ENCODE results near the gene LRRTM2.

Gene LRRTM2

GRCh38 chr5:138873466-138874221 is 1.5 kb downstream of the LRRTM2 start:
- Mint-ChIP-seq H3K4me1 (peaks cover 9 to 28% of the 10 kb centered on the region in 2 donors), H3K4me3 (no peak overlapping the region), H3K36me3 (peaks cover 19 to 26% of the 10 kb centered on the region in 2 donors), H3K27me3 (no peaks in the 10 kb centered on the region), H3K9me3 (peaks cover 3 to 5% of the 10 kb centered on the region in 2 donors), H3K27ac (no peak overlapping the region)
- DNase-seq (no peak), ATAC-seq (replicated peaks) (no peak)

- no peaks in the 10 kb centered on the region for H3K27me3 Mint-ChIP-seq
- H3K4me1 Mint-ChIP-seq, result peaks cover 12 to 28% of the 10 kb centered on the region in 2 donors
- no peak overlapping the region for H3K4me3 Mint-ChIP-seq
- no peak overlapping the region for H3K27ac Mint-ChIP-seq
- ATAC-seq (replicated peaks), result no peak
- peaks cover 3 to 5% of the 10 kb centered on the region in 2 donors for H3K9me3 Mint-ChIP-seq
- DNase-seq, result no peak
- H3K36me3 Mint-ChIP-seq, result peaks cover 23 to 31% of the 10 kb centered on the region in 2 donors
Measured at GRCh38 chr5:138872841-138873465, 2.2 kb downstream of the LRRTM2 start.

GRCh38 chr5:138870611-138871010 is 4.5 kb downstream of the LRRTM2 start:
- Mint-ChIP-seq H3K4me3 (no peak overlapping the region), H3K9me3 (no peaks in the 10 kb centered on the region), H3K27ac (no peak overlapping the region), H3K27me3 (no peaks in the 10 kb centered on the region), H3K4me1 (peaks cover 14 to 28% of the 10 kb centered on the region in 2 donors), H3K36me3 (peaks cover 13 to 18% of the 10 kb centered on the region in 2 donors)
- no peak for ATAC-seq (replicated peaks)
- DNase-seq, result no peak

- ATAC-seq (replicated peaks) (no peak), DNase-seq (no peak)
- H3K4me1 Mint-ChIP-seq, result peaks cover 14 to 28% of the 10 kb centered on the region in 2 donors
- no peak overlapping the region for H3K27ac Mint-ChIP-seq
- H3K36me3 Mint-ChIP-seq, result peaks cover 13 to 19% of the 10 kb centered on the region in 2 donors
- no peaks in the 10 kb centered on the region for H3K9me3 Mint-ChIP-seq
- no peaks in the 10 kb centered on the region for H3K27me3 Mint-ChIP-seq
- H3K4me3 Mint-ChIP-seq, result no peak overlapping the region
Measured at GRCh38 chr5:138869763-138870500, 5.2 kb downstream of the LRRTM2 start.

GRCh38 chr5:138869038-138869437 is 6.1 kb downstream of the LRRTM2 start:
- Mint-ChIP-seq H3K27ac (no peak overlapping the region), H3K9me3 (no peaks in the 10 kb centered on the region), H3K4me1 (peaks cover 14 to 24% of the 10 kb centered on the region in 2 donors), H3K36me3 (peaks cover 18 to 26% of the 10 kb centered on the region in 2 donors), H3K4me3 (no peak overlapping the region), H3K27me3 (no peaks in the 10 kb centered on the region)
- DNase-seq, result no peak
- ATAC-seq (replicated peaks), result no peak

- Mint-ChIP-seq H3K36me3 (peaks cover 22 to 28% of the 10 kb centered on the region in 2 donors), H3K4me1 (peaks cover 14 to 18% of the 10 kb centered on the region in 2 donors), H3K4me3 (no peak overlapping the region), H3K27ac (no peak overlapping the region), H3K27me3 (no peaks in the 10 kb centered on the region), H3K9me3 (peaks cover 3 to 5% of the 10 kb centered on the region in 2 donors)
- ATAC-seq (replicated peaks) (no peak), DNase-seq (no peak)
Measured at GRCh38 chr5:138867011-138867410, 8.1 kb downstream of the LRRTM2 start.

- H3K4me3 Mint-ChIP-seq, result no peak overlapping the region
- H3K27ac Mint-ChIP-seq, result no peak overlapping the region
- no peak for ATAC-seq (replicated peaks)
- no peaks in the 10 kb centered on the region for H3K27me3 Mint-ChIP-seq
- peaks cover 13 to 35% of the 10 kb centered on the region in 2 donors for H3K4me1 Mint-ChIP-seq
- no peaks in the 10 kb centered on the region for H3K9me3 Mint-ChIP-seq
- H3K36me3 Mint-ChIP-seq, result peaks cover 18 to 23% of the 10 kb centered on the region in 2 donors
- DNase-seq, result no peak
Measured at GRCh38 chr5:138853132-138853531, 22.0 kb downstream of the LRRTM2 start.

GRCh38 chr5:138850865-138851435 is 24.2 kb downstream of the LRRTM2 start:
- ATAC-seq (replicated peaks), result no peak
- H3K27ac Mint-ChIP-seq, result no peak overlapping the region

GRCh38 chr5:138849882-138850281 is 25.3 kb downstream of the LRRTM2 start:
- Mint-ChIP-seq H3K27ac (no peak overlapping the region), H3K27me3 (no peaks in the 10 kb centered on the region), H3K4me1 (peaks cover 14 to 49% of the 10 kb centered on the region in 2 donors), H3K9me3 (no peaks in the 10 kb centered on the region), H3K36me3 (peaks cover 11 to 26% of the 10 kb centered on the region in 2 donors), H3K4me3 (no peak overlapping the region)
- ATAC-seq (replicated peaks) (no peak), DNase-seq (no peak)

More at GRCh38 chr5:138850865-138851435, 24.2 kb downstream of the LRRTM2 start:
- H3K27me3 Mint-ChIP-seq, result no peaks in the 10 kb centered on the region
- H3K9me3 Mint-ChIP-seq, result no peaks in the 10 kb centered on the region
- H3K36me3 Mint-ChIP-seq, result peaks cover 13 to 24% of the 10 kb centered on the region in 2 donors
- H3K4me3 Mint-ChIP-seq, result no peak overlapping the region
- DNase-seq, result no peak
- peaks cover 14 to 49% of the 10 kb centered on the region in 2 donors for H3K4me1 Mint-ChIP-seq

- Mint-ChIP-seq H3K36me3 (peaks cover 7 to 23% of the 10 kb centered on the region in 2 donors), H3K9me3 (no peaks in the 10 kb centered on the region), H3K4me3 (no peak overlapping the region), H3K27ac (no peak overlapping the region), H3K4me1 (peaks cover 12 to 45% of the 10 kb centered on the region in 2 donors), H3K27me3 (no peaks in the 10 kb centered on the region)
- no peak for DNase-seq
- no peak for ATAC-seq (replicated peaks)
Measured at GRCh38 chr5:138849439-138849838, 25.7 kb downstream of the LRRTM2 start.

- Mint-ChIP-seq H3K4me1 (peaks cover 15 to 37% of the 10 kb centered on the region in 2 donors), H3K36me3 (peaks cover 4 to 21% of the 10 kb centered on the region in 2 donors), H3K4me3 (no peak overlapping the region), H3K27me3 (no peaks in the 10 kb centered on the region), H3K9me3 (no peaks in the 10 kb centered on the region), H3K27ac (no peak overlapping the region)
- ATAC-seq (replicated peaks) (no peak), DNase-seq (no peak)
Measured at GRCh38 chr5:138844812-138845513, 30.2 kb downstream of the LRRTM2 start.

GRCh38 chr5:138844125-138844461 is 31.0 kb downstream of the LRRTM2 start:
- ATAC-seq (replicated peaks), result no peak

GRCh38 chr5:138843316-138844124 is 31.6 kb downstream of the LRRTM2 start:
- Mint-ChIP-seq H3K36me3 (peaks cover 9 to 25% of the 10 kb centered on the region in 2 donors), H3K4me1 (peaks cover 18 to 38% of the 10 kb centered on the region in 2 donors), H3K9me3 (no peaks in the 10 kb centered on the region), H3K27ac (no peak overlapping the region), H3K4me3 (no peak overlapping the region), H3K27me3 (no peaks in the 10 kb centered on the region)
- DNase-seq (no peak), ATAC-seq (replicated peaks) (no peak)

More at GRCh38 chr5:138844125-138844461, 31.0 kb downstream of the LRRTM2 start:
- Mint-ChIP-seq H3K9me3 (no peaks in the 10 kb centered on the region), H3K36me3 (peaks cover 6 to 25% of the 10 kb centered on the region in 2 donors), H3K4me1 (peaks cover 22 to 40% of the 10 kb centered on the region in 2 donors), H3K4me3 (no peak overlapping the region), H3K27me3 (no peaks in the 10 kb centered on the region), H3K27ac (no peak overlapping the region)
- no peak for DNase-seq
